GM11168 (cell line): ENCODE results near the gene MYH7B.

Experiments
- in situ Hi-C: fragments of 300-500 bp; cut with MboI; formaldehyde crosslinking; loops from one replicate; pipeline ENCODE4 v1.12.0; 2022; ENCODE audit warnings: low sequenced_read_pairs; ENCODE audit not compliant: unreplicated experiment

Gene MYH7B

DNA sequence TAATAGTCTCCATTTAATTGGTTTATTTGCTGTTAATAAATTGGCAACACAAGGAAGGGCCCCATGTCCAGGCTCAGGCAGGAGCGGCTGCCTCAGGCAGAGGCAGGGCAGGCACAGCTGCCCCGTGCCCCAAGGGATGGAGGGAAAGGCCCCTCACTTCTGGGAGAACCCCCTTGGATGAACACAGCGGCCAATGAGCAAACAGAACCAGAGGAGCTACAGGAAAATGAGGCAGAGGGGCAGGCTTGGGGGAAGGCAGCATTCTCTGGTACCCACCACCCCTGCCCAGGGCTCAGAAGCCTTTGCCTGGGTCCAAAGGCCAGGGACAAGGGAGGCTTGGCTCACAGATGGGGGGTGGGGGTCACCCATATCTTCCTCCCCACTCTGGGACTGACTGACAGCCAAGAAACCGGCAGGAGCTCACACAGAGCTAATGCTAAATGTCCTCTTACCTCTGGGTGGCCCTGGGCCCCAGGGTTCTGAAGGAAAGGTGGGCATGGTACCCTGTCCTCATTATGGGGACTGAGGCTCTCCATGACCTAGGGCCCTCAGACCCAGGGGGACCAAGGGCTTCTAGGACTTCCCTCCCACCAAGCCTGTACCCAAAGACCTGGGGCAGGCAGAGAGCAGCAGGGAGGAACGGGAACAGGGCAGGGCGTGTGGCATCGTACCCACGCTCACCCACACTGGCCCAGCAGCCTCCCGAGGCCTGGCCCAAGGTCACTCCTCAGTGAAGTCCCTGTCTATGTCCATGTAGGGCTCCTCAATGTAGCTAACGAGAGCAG lies 47.0 kb downstream of the MYH7B start:
- in situ Hi-C loops = no loop called here

- in situ Hi-C loops = no loop called here
These were observed 47.8 kb downstream of the MYH7B start for GRCh38 chr20:35003211-35004031.

GRCh38 chr20:35004051-35004725 lies 48.5 kb downstream of the MYH7B start:
- in situ Hi-C loops = no loop called here

DNA sequence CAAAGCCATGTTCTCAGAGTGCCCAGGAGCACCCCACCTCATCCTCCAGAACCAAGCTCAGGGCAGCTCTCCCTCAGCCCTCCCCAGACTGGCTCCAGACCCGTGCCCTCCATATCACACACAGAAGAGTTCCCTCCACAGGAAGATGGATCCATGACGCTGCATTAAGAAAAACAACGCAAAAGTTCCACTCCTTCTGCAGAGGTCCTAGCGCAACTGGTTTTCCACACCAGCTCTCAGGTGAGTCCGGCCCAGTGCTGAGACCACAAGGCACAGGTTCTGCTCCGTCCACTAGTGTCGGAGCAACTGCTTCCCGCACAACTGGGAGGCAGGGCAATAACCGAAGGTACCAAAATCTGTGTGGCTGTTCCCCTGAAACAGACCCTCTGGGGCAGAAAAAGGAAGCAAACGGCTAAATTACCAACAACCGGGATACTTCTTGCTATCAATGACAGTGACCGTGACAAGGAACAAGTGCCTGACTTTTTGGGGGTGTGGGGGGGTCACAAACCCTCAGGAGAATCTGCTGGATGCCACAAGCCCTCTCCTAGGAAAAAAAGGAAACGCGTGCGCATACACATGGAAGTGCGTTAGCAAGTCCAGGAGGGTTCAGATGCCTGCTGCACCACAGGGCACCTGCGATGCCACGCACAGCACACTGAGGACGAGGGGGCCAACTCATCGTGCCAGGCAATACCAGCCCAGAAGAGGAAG lies 49.2 kb downstream of the MYH7B start:
- in situ Hi-C loops = no loop called here
